Right lobe of liver (tissue), 6 donors: ENCODE measurements around the gene NAXD. TPM values are rescaled to one million over a fixed set of nuclear protein-coding genes. Genes with fewer than 3 reads are reported as not detected.
A peak's percentile ranks its signal among the peaks of the same experiment; 100 is the strongest.
"Not testable (repeated sequence)": the region's sequence is repeated elsewhere in the genome, so short reads cannot be mapped to it uniquely, and the experiment has no call there.

Experiments used
- ATAC-seq, 4 donors: fragments of 200-7000 bp; cut with Tn5 transposase; one replicate each; pipeline ENCODE4 v1.9.1; 2020; ENCODE audit warnings: mild to moderate bottlenecking in 4 of 4, moderate library complexity in 4 of 4
- DNase-seq, 3 donors: peaks; one replicate each; pipeline ENCODE4 v3.0.0-alpha.2; 2020
- H3K27ac ChIP-seq, 3 donors: fragments of 200-600 bp; one replicate each; pipeline ENCODE4 v1.8.0; 2022
- H3K27me3 ChIP-seq, 2 donors: fragments of 200-600 bp; one replicate each; pipeline ENCODE4 v1.8.0; 2022
- H3K36me3 ChIP-seq, 4 donors: fragments of 200-600 bp; sonication (generic) in 1 of 4; one replicate each; pipeline versions ENCODE4 v1.5.1 to v1.8.0; 2017 to 2022; ENCODE audit warnings: control low read depth in 1 of 4
- H3K4me1 ChIP-seq, 4 donors: fragments of 200-600 bp; sonication (generic) in 1 of 4; one replicate each; pipeline versions ENCODE4 v1.5.1 to v1.8.0; 2017 to 2022; ENCODE audit warnings: control low read depth in 1 of 4
- H3K4me3 ChIP-seq, 3 donors: fragments of 200-600 bp; one replicate each; pipeline ENCODE4 v1.8.0; 2022
- H3K9me3 ChIP-seq, 4 donors: fragments of 200-600 bp; sonication (generic) in 1 of 4; one replicate each; pipeline versions ENCODE4 v1.5.1 to v1.8.0; 2017 to 2022; ENCODE audit warnings: control low read depth in 1 of 4
- POLR2A ChIP-seq: fragments of 450-650 bp; IDR thresholded peaks from one replicate; pipeline ENCODE4 v1.6.1; 2017; ENCODE audit warnings: antibody characterized with exemption, mild to moderate bottlenecking
- WGBS: methylation state at CpG from one replicate; pipeline ENCODE4 v1.1.6; 2018; ENCODE audit warnings: low coverage, low lambda C conversion rate; ENCODE audit not compliant: insufficient coverage; ENCODE audit errors: missing lambda C conversion rate; 5-methylcytosine and 5-hydroxymethylcytosine counted together
- intact Hi-C, 2 donors: fragments of 100-400 bp; cut with DNase I; formaldehyde crosslinking; loops; one replicate each; pipeline versions ENCODE4 v1.11.2 to v1.14.1; 2022
- total RNA-seq, 6 experiments: library from RNA; depleted of rRNA in 2 of 6; stranded (reverse); fragments of >200 nt in 2 of 6; fragmentation: NEBNext Ultra II Directional in 3 of 6; extraction: Animal tissue kit (Norgen Biotek cat#: 25700) in 3 of 6; gene quantifications; one replicate each; pipeline versions ENCODE4 v1.1.0 to v1.2.4, GENCODE V29; 2016 to 2023
- TF ChIP-seq, protein P1 (sequence below), 4 donors: fragments of 200-600 bp in 3 of 4; fragments of 450-650 bp in 1 of 4; IDR thresholded peaks; one replicate each; pipeline versions ENCODE4 v1.5.1 to v1.8.0; 2016 to 2022; ENCODE audit warnings: antibody characterized with exemption in 4 of 4, mild to moderate bottlenecking in 2 of 4
- donor health status: DM: no; HTN: yes; CAD: no.
- donor health status: DM: no; HTN: no; CAD: no.
- donor health status: DM: no; HTN: no; CAD: no.
- donor health status: DM: no; HTN: yes; CAD: no.
- donor health status: DM: no; HTN: yes; CAD: no.

Gene NAXD
- total RNA-seq, 6 experiments from 2014 or later = 24.2 to 41.9 (median 29.9) TPM

DNA sequence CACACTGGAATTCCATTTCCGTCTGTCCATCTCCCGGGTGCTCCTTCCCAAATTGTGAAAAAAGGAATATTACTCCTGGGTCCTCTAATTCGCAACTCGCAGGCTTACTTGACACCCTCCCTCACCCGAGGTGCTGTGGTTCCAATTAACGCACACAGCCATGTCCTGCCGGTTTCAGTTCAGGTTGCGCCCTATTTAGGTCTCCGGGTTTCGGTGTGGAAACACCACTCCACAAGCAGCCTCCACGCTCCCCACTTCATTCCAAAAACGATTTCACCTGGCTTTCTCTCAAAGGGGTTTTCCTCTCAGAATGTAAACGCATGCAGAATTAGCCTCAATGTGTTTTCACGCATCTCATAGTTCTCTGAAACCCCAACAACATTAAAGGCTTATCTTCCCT, 37.9 kb downstream of the NAXD start:
- DNase-seq (no peak), ATAC-seq (no peak)
- H3K36me3 ChIP-seq = peaks cover 0 to 8% (median 4%) of the 10 kb centered on the region in 4 donors
- H3K9me3 ChIP-seq = no peaks in the 10 kb centered on the region
- no peaks in the 10 kb centered on the region for H3K4me1 ChIP-seq
- TF ChIP-seq POLR2A = no peak
- TF ChIP-seq, protein P1, sequence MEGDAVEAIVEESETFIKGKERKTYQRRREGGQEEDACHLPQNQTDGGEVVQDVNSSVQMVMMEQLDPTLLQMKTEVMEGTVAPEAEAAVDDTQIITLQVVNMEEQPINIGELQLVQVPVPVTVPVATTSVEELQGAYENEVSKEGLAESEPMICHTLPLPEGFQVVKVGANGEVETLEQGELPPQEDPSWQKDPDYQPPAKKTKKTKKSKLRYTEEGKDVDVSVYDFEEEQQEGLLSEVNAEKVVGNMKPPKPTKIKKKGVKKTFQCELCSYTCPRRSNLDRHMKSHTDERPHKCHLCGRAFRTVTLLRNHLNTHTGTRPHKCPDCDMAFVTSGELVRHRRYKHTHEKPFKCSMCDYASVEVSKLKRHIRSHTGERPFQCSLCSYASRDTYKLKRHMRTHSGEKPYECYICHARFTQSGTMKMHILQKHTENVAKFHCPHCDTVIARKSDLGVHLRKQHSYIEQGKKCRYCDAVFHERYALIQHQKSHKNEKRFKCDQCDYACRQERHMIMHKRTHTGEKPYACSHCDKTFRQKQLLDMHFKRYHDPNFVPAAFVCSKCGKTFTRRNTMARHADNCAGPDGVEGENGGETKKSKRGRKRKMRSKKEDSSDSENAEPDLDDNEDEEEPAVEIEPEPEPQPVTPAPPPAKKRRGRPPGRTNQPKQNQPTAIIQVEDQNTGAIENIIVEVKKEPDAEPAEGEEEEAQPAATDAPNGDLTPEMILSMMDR (IDR thresholded peaks at IDR 0.05) = no peak
- WGBS = 86% methylated on average over 14 of the region's 14 CpGs
- H3K27ac ChIP-seq = no peak overlapping the region
- intact Hi-C loops = loop anchor here in 1 of 2 donors (10.0 kb wide), 1 partner anchor 832 kb away; no protein-coding TSS in a partner anchor
- no peaks in the 10 kb centered on the region for H3K27me3 ChIP-seq
- H3K4me3 ChIP-seq = no peak overlapping the region

DNA sequence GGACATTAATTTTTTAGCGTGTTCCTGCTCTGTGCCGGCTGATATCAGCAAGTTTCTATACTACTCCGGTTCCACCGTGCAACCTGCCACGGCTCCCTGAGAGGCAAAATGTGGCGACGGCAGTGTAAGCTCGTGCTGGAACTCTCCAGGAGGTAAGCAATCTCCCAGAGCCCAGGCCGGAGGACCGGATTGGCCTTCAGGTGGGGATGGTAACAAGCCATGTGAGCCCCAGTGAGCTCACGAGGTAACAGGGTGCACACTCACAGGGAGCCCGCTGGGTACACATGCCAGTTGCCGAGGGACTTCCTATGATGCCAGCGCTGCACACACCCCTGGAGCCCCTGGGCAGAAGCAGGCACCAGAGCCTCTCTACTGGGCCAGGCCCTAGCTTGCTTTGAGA, 38.5 kb downstream of the NAXD start:
- 91% methylated on average over 6 of the region's 14 CpGs for WGBS
- no peaks in the 10 kb centered on the region for H3K27me3 ChIP-seq
- H3K9me3 ChIP-seq = no peaks in the 10 kb centered on the region
- intact Hi-C loops = loop anchor here in 1 of 2 donors (10.0 kb wide), 1 partner anchor 831 kb away; no protein-coding TSS in a partner anchor
- H3K4me1 ChIP-seq = no peaks in the 10 kb centered on the region
- DNase-seq (no peak), ATAC-seq (no peak)
- TF ChIP-seq POLR2A = no peak
- TF ChIP-seq, protein P1 (IDR thresholded peaks at IDR 0.05) = no peak
- no peak overlapping the region for H3K4me3 ChIP-seq
- H3K36me3 ChIP-seq = peaks cover 0 to 8% (median 4%) of the 10 kb centered on the region in 4 donors
- no peak overlapping the region for H3K27ac ChIP-seq

DNA sequence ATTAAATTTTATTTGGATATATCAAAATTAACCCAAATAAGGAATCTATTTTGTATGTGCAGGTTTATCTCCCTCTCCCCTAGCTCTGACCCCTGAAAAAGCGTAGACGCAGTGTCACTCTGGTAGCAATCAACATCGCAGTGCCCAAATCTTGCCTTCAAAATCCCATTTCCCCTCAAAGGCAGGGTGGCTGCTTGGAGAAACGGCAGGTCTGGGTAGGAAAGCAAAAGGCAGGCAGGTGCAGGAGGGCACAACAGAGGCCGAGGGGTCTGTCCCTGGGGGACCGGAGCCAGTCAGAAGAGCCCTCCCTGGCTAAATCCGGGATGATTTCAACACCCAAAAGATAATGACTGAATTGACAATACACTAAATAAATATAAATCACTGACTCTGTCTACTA, 41.9 kb downstream of the NAXD start:
- 76% methylated on average over 5 of the region's 7 CpGs for WGBS
- H3K36me3 ChIP-seq = peaks cover 0 to 6% (median 1%) of the 10 kb centered on the region in 4 donors

DNA sequence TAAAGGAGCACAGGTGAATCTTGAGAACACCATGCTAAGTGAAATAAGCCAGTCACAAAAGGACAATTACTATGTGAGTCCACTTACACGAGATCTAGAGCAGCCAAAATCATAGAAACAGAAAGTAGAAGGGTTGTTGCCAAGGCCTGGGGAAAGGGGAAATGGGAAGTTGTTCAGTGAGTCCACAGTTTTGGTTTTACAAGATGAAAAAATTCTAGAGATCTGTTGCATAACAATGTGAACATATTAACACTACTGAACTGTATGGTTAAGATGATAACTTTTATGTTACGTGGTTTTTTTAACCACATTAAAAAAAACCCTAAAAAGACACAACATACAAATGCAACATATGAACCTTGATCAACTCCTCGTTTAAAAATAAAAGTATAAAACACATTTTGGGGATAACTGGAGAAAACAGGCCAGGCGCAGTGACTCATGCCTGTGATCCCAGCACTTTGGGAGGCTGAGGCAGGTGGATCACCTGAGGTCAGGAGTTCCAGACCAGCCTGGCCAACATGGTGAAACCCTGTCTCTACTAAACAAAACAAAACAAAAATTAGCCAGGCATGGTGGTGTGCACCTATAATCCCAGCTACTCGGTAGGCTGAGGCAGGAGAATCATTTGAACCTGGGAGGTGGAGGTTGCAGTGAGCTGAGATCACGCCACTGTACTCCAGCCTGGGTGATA, 43.0 kb downstream of the NAXD start:
- not testable (repeated sequence) for DNase-seq, H3K4me3 ChIP-seq, H3K27me3 ChIP-seq, H3K9me3 ChIP-seq, H3K4me1 ChIP-seq, H3K36me3 ChIP-seq, H3K27ac ChIP-seq
- intact Hi-C loops = loop anchor here in 1 of 2 donors (10.0 kb wide), 1 partner anchor 826 kb away; no protein-coding TSS in a partner anchor
- peak; percentile 23 to 70 (median 44) for ATAC-seq
- 66% methylated on average over 6 of the region's 6 CpGs for WGBS

More for the DNA sequence above, 41.9 kb downstream of the NAXD start:
- intact Hi-C loops = loop anchor here in 1 of 2 donors (10.0 kb wide), 1 partner anchor 828 kb away; no protein-coding TSS in a partner anchor
- Histone ChIP-seq H3K4me3 (no peak overlapping the region), H3K27ac (no peak overlapping the region), H3K4me1 (no peaks in the 10 kb centered on the region), H3K9me3 (no peaks in the 10 kb centered on the region), H3K27me3 (no peaks in the 10 kb centered on the region)
- no peak for DNase-seq
- no peak for ATAC-seq
- TF ChIP-seq, protein P1 (IDR thresholded peaks at IDR 0.05) = no peak

DNA sequence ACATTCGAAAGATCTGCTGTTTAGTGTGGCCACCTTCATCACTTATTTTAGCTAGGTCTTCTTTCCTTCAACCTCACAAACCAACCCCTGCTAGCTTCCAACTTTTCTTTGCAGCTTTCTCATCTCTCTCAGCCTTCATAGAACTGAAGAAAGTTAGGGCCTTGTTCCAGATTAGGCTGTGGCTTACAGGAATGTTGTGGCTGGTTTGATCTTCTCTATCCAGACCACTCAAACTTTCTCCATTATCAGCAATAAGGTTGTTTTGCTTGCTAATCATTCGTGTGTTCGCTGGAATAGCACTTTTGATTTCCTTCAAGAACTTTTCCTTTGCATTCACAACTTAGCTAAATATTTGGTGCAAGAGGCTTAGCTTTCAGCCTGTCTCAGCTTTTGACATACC, 45.9 kb downstream of the NAXD start:
- no peak for ATAC-seq
- 82% methylated on average over 3 of the region's 3 CpGs for WGBS
- DNase-seq = no peak
- Histone ChIP-seq H3K9me3 (no peaks in the 10 kb centered on the region), H3K27me3 (no peaks in the 10 kb centered on the region), H3K4me1 (no peaks in the 10 kb centered on the region), H3K27ac (no peak overlapping the region), H3K36me3 (peaks cover 0 to 17% (median 6%) of the 10 kb centered on the region in 4 donors), H3K4me3 (no peak overlapping the region)
- no peak for TF ChIP-seq POLR2A
- TF ChIP-seq, protein P1 (IDR thresholded peaks at IDR 0.05) = no peak
- intact Hi-C loops = no loop called here
